HFFc6 (cell line): ENCODE measurements around the gene GATAD2A. TPM values are rescaled to one million over a fixed set of nuclear protein-coding genes. Genes with fewer than 3 reads are reported as not detected.
A peak's percentile ranks its signal among the peaks of the same experiment; 100 is the strongest.

Experiments
- DNase-seq: peaks from one replicate; pipeline ENCODE4 v3.0.0-alpha.2; 2018
- H3K27ac Mint-ChIP-seq: 2 replicates; pipeline ENCODE4 v1.8.0; 2020; ENCODE audit warnings: mild to moderate bottlenecking, mixed read lengths
- H3K27me3 Mint-ChIP-seq: 2 replicates; pipeline ENCODE4 v1.8.0; 2021; ENCODE audit warnings: mild to moderate bottlenecking, moderate library complexity, mixed read lengths; ENCODE audit not compliant: insufficient read depth
- H3K36me3 Mint-ChIP-seq: 2 replicates; pipeline ENCODE4 v1.8.0; 2021; ENCODE audit warnings: low read depth, mixed read lengths
- H3K4me1 Mint-ChIP-seq: 2 replicates; pipeline ENCODE4 v1.8.0; 2020; ENCODE audit warnings: low read depth, mixed read lengths
- H3K4me3 Mint-ChIP-seq: 2 replicates; pipeline ENCODE4 v1.8.0; 2020; ENCODE audit warnings: mild to moderate bottlenecking, moderate library complexity, mixed read lengths
- H3K9me3 Mint-ChIP-seq: 2 replicates; pipeline ENCODE4 v1.8.0; 2020; ENCODE audit warnings: mild to moderate bottlenecking, mixed read lengths
- CTCF ChIP-seq: fragments of 200-600 bp; sonication (generic); IDR thresholded peaks from 2 replicates; pipeline ENCODE4 v1.5.0; 2021; ENCODE audit warnings: antibody characterized with exemption, mild to moderate bottlenecking
- total RNA-seq, 6 experiments: library from RNA; stranded (reverse); fragmentation: NEBNext Ultra II Directional; extraction: Animal tissue kit (Norgen Biotek cat#: 25700); gene quantifications; 2 replicates in 1 of 6; 3 replicates in 5 of 6; pipeline ENCODE4 v1.2.3, GENCODE V29; 2021

GATAD2A gene
- total RNA-seq, 6 experiments from 2014 or later, result 107 to 123 (median 112) TPM

DNA sequence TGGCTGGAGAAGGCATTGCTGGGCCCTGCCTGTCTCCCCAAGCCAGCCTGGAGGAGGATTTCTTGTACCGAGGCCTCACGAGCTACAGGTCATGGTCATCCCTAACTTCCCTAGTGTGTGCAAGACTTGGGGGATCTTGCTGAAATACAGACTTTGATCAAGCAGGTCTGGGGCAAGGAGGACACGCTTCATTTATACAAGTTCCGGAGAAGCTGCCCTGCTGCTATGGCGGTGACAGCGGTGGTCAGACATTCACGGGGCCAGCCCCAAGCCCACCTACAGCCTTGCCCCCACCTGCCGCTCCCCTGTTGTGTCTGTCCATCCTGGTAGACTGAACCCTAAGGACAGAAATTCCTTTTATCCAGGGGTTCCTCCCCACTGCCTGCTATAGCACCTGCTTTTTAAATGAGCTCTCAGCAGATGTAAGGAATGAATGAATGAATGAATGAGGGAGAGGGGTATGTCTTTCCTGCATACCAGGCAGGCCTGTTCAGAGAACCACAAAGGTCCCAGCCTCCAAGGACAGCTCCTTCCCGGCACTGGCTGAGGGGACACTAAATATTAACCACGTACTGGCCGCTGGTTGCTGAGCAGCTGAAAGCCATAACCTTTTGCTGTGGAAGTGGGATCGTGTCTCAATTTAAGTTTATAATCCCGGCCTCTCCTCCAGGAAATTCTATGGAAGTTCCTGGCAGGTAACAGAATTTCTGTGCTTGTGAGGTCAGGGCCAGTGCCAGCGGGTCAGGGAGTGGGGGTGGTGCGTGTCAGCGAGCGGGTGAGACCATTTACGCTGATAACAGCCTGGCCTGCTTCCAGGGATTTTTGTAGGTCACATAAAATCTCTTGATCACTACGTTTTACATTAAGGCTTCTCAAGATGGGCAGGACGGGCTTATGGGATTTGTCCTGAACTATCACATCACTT, 82.7 kb downstream of the GATAD2A start:
- no peak for TF ChIP-seq CTCF
- peaks cover 1% of the 10 kb centered on the region for H3K27me3 Mint-ChIP-seq
- H3K4me3 Mint-ChIP-seq, result peak overlapping the region; percentile 77
- H3K9me3 Mint-ChIP-seq, result no peaks in the 10 kb centered on the region
- H3K36me3 Mint-ChIP-seq, result no peaks in the 10 kb centered on the region; the same call in 1 of the 2 replicates
- no peak for DNase-seq
- peaks cover 66% of the 10 kb centered on the region for H3K4me1 Mint-ChIP-seq
- H3K27ac Mint-ChIP-seq, result peak overlapping the region; percentile 98

GRCh38 chr19:19488875-19489690, 83.6 kb downstream of the GATAD2A start:
- H3K27ac Mint-ChIP-seq, result peak overlapping the region; percentile 98
- peaks cover 1% of the 10 kb centered on the region; the same call in 1 of the 2 replicates for H3K27me3 Mint-ChIP-seq
- no peak for TF ChIP-seq CTCF
- peak overlapping the region; percentile 77 for H3K4me3 Mint-ChIP-seq
- no peaks in the 10 kb centered on the region for H3K36me3 Mint-ChIP-seq
- no peaks in the 10 kb centered on the region for H3K9me3 Mint-ChIP-seq
- peak; percentile 97 for DNase-seq
- H3K4me1 Mint-ChIP-seq, result peaks cover 59% of the 10 kb centered on the region

DNA sequence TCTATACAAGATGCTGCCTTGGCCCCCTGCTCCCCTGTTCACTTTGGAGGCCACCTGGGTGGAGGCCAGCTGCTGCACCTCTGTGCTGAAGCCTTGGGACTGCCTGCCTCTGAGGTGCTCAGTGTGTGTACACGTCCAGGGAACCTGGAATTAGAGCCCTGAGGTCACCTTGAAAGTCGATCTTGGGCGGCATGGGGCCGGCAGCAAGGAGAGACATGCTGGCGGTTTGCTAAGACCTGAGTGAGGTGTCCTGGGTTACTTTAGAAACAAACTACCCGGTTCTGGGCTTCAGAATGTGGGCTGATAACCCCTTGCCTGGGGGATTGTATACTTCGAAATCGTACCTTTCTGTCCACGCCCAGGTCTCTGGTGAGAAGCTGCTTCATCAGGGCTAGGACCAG, 84.3 kb downstream of the GATAD2A start:
- TF ChIP-seq CTCF, result no peak
- peaks cover 1% of the 10 kb centered on the region; the same call in 1 of the 2 replicates for H3K27me3 Mint-ChIP-seq
- H3K9me3 Mint-ChIP-seq, result no peaks in the 10 kb centered on the region
- H3K27ac Mint-ChIP-seq, result peak overlapping the region; percentile 98
- DNase-seq, result no peak
- H3K4me3 Mint-ChIP-seq, result peak overlapping the region; percentile 77
- no peaks in the 10 kb centered on the region for H3K36me3 Mint-ChIP-seq
- peaks cover 56% of the 10 kb centered on the region for H3K4me1 Mint-ChIP-seq

GRCh38 chr19:19490214-19490968, 84.9 kb downstream of the GATAD2A start:
- no peaks in the 10 kb centered on the region for H3K9me3 Mint-ChIP-seq
- peaks cover 1% of the 10 kb centered on the region; the same call in 1 of the 2 replicates for H3K27me3 Mint-ChIP-seq
- peaks cover 50% of the 10 kb centered on the region for H3K4me1 Mint-ChIP-seq
- peak overlapping the region; percentile 98 for H3K27ac Mint-ChIP-seq
- TF ChIP-seq CTCF, result peak; percentile 93
- H3K36me3 Mint-ChIP-seq, result no peaks in the 10 kb centered on the region
- peak; percentile 75 for DNase-seq
- peak overlapping the region; percentile 77 for H3K4me3 Mint-ChIP-seq
